OCI-LY1 (cell line): ENCODE data around the gene LMTK2.

Source experiments
- EZH2 ChIP-seq: fragments of 200-600 bp; sonication (generic), shearing (Covaris generic); IDR thresholded peaks from 2 replicates; pipeline ENCODE4 v1.8.0; 2017; ENCODE audit warnings: borderline replicate concordance, mixed run types, mild to moderate bottlenecking, antibody characterized with exemption, low read length, moderate library complexity, mixed read lengths
- TF ChIP-seq, protein P1 (sequence below): fragments of 200-600 bp; sonication (generic), shearing (Covaris generic); IDR thresholded peaks from 2 replicates; pipeline ENCODE4 v1.5.1; 2017; ENCODE audit warnings: mild to moderate bottlenecking, antibody characterized with exemption, low read length, moderate library complexity, mixed read lengths

DNA sequence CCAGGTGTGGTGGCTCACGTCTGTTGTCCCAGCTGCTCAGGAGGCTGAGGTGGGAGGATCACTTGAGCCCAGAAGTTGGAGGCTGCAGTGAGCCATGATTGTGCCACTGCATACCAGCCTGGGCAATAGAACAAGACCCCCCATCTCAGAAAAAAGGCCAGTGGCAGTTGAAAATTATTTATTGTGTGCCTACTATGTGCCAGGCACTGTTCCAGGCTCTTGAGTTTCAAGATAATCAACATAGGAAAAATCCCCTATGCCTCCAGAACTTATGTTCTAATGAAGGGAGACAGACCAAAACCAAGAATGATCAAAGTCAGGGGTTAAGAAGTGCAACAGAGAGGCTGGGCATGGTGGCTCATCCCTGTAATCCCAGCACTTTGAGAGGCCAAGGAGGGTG, 42.4 kb upstream of the LMTK2 start:
- TF ChIP-seq, protein P1, sequence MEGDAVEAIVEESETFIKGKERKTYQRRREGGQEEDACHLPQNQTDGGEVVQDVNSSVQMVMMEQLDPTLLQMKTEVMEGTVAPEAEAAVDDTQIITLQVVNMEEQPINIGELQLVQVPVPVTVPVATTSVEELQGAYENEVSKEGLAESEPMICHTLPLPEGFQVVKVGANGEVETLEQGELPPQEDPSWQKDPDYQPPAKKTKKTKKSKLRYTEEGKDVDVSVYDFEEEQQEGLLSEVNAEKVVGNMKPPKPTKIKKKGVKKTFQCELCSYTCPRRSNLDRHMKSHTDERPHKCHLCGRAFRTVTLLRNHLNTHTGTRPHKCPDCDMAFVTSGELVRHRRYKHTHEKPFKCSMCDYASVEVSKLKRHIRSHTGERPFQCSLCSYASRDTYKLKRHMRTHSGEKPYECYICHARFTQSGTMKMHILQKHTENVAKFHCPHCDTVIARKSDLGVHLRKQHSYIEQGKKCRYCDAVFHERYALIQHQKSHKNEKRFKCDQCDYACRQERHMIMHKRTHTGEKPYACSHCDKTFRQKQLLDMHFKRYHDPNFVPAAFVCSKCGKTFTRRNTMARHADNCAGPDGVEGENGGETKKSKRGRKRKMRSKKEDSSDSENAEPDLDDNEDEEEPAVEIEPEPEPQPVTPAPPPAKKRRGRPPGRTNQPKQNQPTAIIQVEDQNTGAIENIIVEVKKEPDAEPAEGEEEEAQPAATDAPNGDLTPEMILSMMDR, result no peak
- TF ChIP-seq EZH2, result no peak
